SK-N-SH (cell line): ENCODE data around the gene SLC1A2. TPM values are rescaled to one million over a fixed set of nuclear protein-coding genes. Genes with fewer than 3 reads are reported as not detected.

Source experiments
- CTCF ChIA-PET: fragments of 300-600, 350-600 bp; formaldehyde crosslinking; extraction: SDS; loops from one replicate; lab custom pipeline; 2021; lab: Yijun Ruan, JAX
- POLR2A ChIA-PET: fragments of 350-600 bp; sonication (Branson Sonifier 250); formaldehyde crosslinking; extraction: SDS; loops from one replicate; lab custom pipeline; 2020; ENCODE audit warnings: antibody characterized with exemption, inconsistent platforms; lab: Yijun Ruan, JAX
- DNase-seq: peaks from one replicate; pipeline ENCODE4 v3.0.0; 2012
- H2AFZ ChIP-seq: fragments of 200-600 bp; sonication (generic); 2 replicates; pipeline ENCODE4 v1.8.1; 2016; ENCODE audit warnings: antibody characterized with exemption, mild to moderate bottlenecking, low read depth
- H3F3A ChIP-seq: fragments of 200-600 bp; sonication (generic); replicated peaks from 2 replicates; pipeline ENCODE3; 2016; ENCODE audit warnings: antibody characterized with exemption, mild to moderate bottlenecking; ENCODE audit not compliant: insufficient read depth
- H3K27ac ChIP-seq, 2 experiments: fragments of 200-500 bp in 1 of 2; fragments of 200-600 bp in 1 of 2; sonication (Bioruptor generic) in 1 of 2; sonication (generic), shearing (Covaris generic) in 1 of 2; 2 replicates each; pipeline versions ENCODE4 v1.5.1 to v1.6.1; 2014 to 2016; ENCODE audit warnings: low read depth in 2 of 2, inconsistent platforms in 1 of 2, low read length in 1 of 2, mild to moderate bottlenecking in 1 of 2, mixed read lengths in 1 of 2
- H3K27me3 ChIP-seq: fragments of 200-600 bp; sonication (generic), shearing (Covaris generic); 2 replicates; pipeline ENCODE4 v1.6.1; 2016; ENCODE audit warnings: mixed run types; ENCODE audit not compliant: insufficient read depth
- H3K36me3 ChIP-seq, 2 experiments: fragments of 200-500 bp in 1 of 2; fragments of 200-600 bp in 1 of 2; sonication (Bioruptor generic) in 1 of 2; sonication (generic) in 1 of 2; replicated peaks in 1 of 2; 2 replicates each; pipeline versions ENCODE3 to v1.5.1; 2014 to 2016; ENCODE audit warnings: low read length in 1 of 2, mild to moderate bottlenecking in 1 of 2; ENCODE audit not compliant: insufficient read depth in 2 of 2, control insufficient read depth in 1 of 2
- H3K4me1 ChIP-seq, 2 experiments: fragments of 200-500 bp in 1 of 2; fragments of 200-600 bp in 1 of 2; sonication (Bioruptor generic) in 1 of 2; sonication (generic), shearing (Covaris generic) in 1 of 2; 2 replicates each; pipeline versions ENCODE4 v1.5.1 to v1.6.1; 2014 to 2016; ENCODE audit warnings: low read depth in 1 of 2, low read length in 1 of 2, mixed run types in 1 of 2; ENCODE audit not compliant: insufficient read depth in 2 of 2, control insufficient read depth in 1 of 2
- H3K4me2 ChIP-seq: fragments of 200-600 bp; sonication (generic), shearing (Covaris generic); 2 replicates; pipeline ENCODE4 v1.6.1; 2017; ENCODE audit warnings: mixed run types
- H3K4me3 ChIP-seq, 2 experiments: fragments of 200-500 bp in 1 of 2; fragments of 200-600 bp in 1 of 2; sonication (Bioruptor generic) in 1 of 2; sonication (generic), shearing (Covaris generic) in 1 of 2; 2 replicates each; pipeline versions ENCODE4 v1.5.1 to v1.8.1; 2014 to 2016; ENCODE audit warnings: low read depth in 2 of 2, inconsistent platforms in 1 of 2, low read length in 1 of 2, mild to moderate bottlenecking in 1 of 2, mixed read lengths in 1 of 2, moderate library complexity in 1 of 2
- H3K79me2 ChIP-seq: fragments of 200-600 bp; sonication (generic); 2 replicates; pipeline ENCODE4 v1.8.1; 2017; ENCODE audit warnings: mild to moderate bottlenecking; ENCODE audit not compliant: insufficient read depth
- H3K9ac ChIP-seq: fragments of 200-600 bp; sonication (generic); 2 replicates; pipeline ENCODE4 v1.6.1; 2017; ENCODE audit warnings: mixed run types
- H3K9me2 ChIP-seq: fragments of 200-600 bp; sonication (generic); 2 replicates; pipeline ENCODE4 v1.6.1; 2017; ENCODE audit warnings: mixed run types
- H3K9me3 ChIP-seq: fragments of 200-600 bp; sonication (generic); 2 replicates; pipeline ENCODE4 v1.6.1; 2017; ENCODE audit warnings: mixed run types, mild to moderate bottlenecking, moderate library complexity
- H4K20me1 ChIP-seq: fragments of 200-600 bp; sonication (generic); 2 replicates; pipeline ENCODE4 v1.6.1; 2017; ENCODE audit warnings: mild to moderate bottlenecking, mixed run types; ENCODE audit not compliant: insufficient read depth
- CHD2 ChIP-seq: fragments of 150-350 bp; IDR thresholded peaks from 2 replicates; pipeline ENCODE4 v1.6.1; 2018; ENCODE audit warnings: low read length; ENCODE audit not compliant: partially characterized antibody
- ELF1 ChIP-seq: IDR thresholded peaks from 2 replicates; pipeline ENCODE4 v1.4.0; 2012
- EP300 ChIP-seq, 2 experiments: IDR thresholded peaks; 2 replicates each; pipeline versions ENCODE4 v1.4.0 to v1.6.1; 2012; ENCODE audit warnings: borderline replicate concordance in 1 of 2, low read depth in 1 of 2, low read length in 1 of 2
- EZH2phosphoT487 ChIP-seq: fragments of 200-600 bp; sonication (generic); IDR thresholded peaks from 2 replicates; pipeline ENCODE4 v1.6.1; 2017; ENCODE audit warnings: low read depth, mixed run types, mild to moderate bottlenecking, antibody characterized with exemption, moderate library complexity, borderline replicate concordance
- FOSL2 ChIP-seq: IDR thresholded peaks from 2 replicates; pipeline ENCODE4 v1.4.0; 2012; ENCODE audit warnings: low read depth, mild to moderate bottlenecking, moderate library complexity, borderline replicate concordance
- GATA2 ChIP-seq: sonication (generic); formaldehyde crosslinking; IDR thresholded peaks from 2 replicates; pipeline ENCODE4 v1.5.0; 2020; ENCODE audit warnings: mild to moderate bottlenecking, missing genetic modification reagents
- JUND ChIP-seq: IDR thresholded peaks from 2 replicates; pipeline ENCODE4 v1.4.0; 2012
- NFIC ChIP-seq: IDR thresholded peaks from 2 replicates; pipeline ENCODE4 v1.4.0; 2012; ENCODE audit warnings: borderline replicate concordance
- NRF1 ChIP-seq: IDR thresholded peaks from 2 replicates; pipeline ENCODE4 v1.6.1; 2012; ENCODE audit warnings: low read depth, mild to moderate bottlenecking, low read length
- POLR2AphosphoS5 ChIP-seq: IDR thresholded peaks from 2 replicates; pipeline ENCODE4 v1.6.1; 2012; ENCODE audit warnings: low read depth, low read length
- RAD21 ChIP-seq: IDR thresholded peaks from 2 replicates; pipeline ENCODE4 v1.6.1; 2012; ENCODE audit warnings: mild to moderate bottlenecking, low read length
- RCOR1 ChIP-seq: fragments of 150-350 bp; IDR thresholded peaks from 2 replicates; pipeline ENCODE4 v1.6.1; 2017; ENCODE audit warnings: antibody characterized with exemption, low read length
- RFX5 ChIP-seq: IDR thresholded peaks from 2 replicates; pipeline ENCODE4 v1.6.1; 2012; ENCODE audit warnings: mild to moderate bottlenecking, improper control_type of control experiment, low read length
- RXRA ChIP-seq: IDR thresholded peaks from 2 replicates; pipeline ENCODE4 v1.4.0; 2012; ENCODE audit warnings: low read depth, mild to moderate bottlenecking, borderline replicate concordance
- SIN3A ChIP-seq: IDR thresholded peaks from 2 replicates; pipeline ENCODE4 v1.6.1; 2012; ENCODE audit warnings: low read depth, mild to moderate bottlenecking, low read length, moderate library complexity, borderline replicate concordance
- SMC3 ChIP-seq: IDR thresholded peaks from 2 replicates; pipeline ENCODE4 v1.6.1; 2012; ENCODE audit warnings: low read depth, low read length, improper control_type of control experiment
- TAF1 ChIP-seq: IDR thresholded peaks from 2 replicates; pipeline ENCODE4 v1.6.1; 2012; ENCODE audit warnings: low read depth, mild to moderate bottlenecking, low read length, moderate library complexity, borderline replicate concordance
- TCF12 ChIP-seq: IDR thresholded peaks from 2 replicates; pipeline ENCODE4 v1.4.0; 2012
- YY1 ChIP-seq: IDR thresholded peaks from 2 replicates; pipeline ENCODE4 v1.4.0; 2012; ENCODE audit warnings: low read depth, mild to moderate bottlenecking
- WGBS: methylation state at CpG from one replicate; pipeline ENCODE4 v1.1.6; 2017; ENCODE audit warnings: low lambda C conversion rate; 5-methylcytosine and 5-hydroxymethylcytosine counted together
- polyA plus RNA-seq, 3 experiments: library from polyadenylated mRNA; depleted of rRNA; stranded (reverse); fragments of >200 nt; gene quantifications; 2 replicates each; pipeline ENCODE4 v1.2.3, GENCODE V29; 2012
- TF ChIP-seq, protein P1 (sequence below): IDR thresholded peaks from 2 replicates; pipeline ENCODE4 v1.4.0; 2012; ENCODE audit warnings: low read depth, borderline replicate concordance
- TF ChIP-seq, protein P2 (sequence below): IDR thresholded peaks from 2 replicates; pipeline ENCODE4 v1.4.0; 2012; ENCODE audit warnings: low read depth, borderline replicate concordance
- TF ChIP-seq, protein P3 (sequence below): IDR thresholded peaks from 2 replicates; pipeline ENCODE4 v1.4.0; 2012; ENCODE audit warnings: low read depth
- TF ChIP-seq, protein P4 (sequence below): fragments of 150-350 bp; IDR thresholded peaks from 2 replicates; pipeline ENCODE4 v1.6.1; 2016; ENCODE audit warnings: mild to moderate bottlenecking, low read depth, low read length
- TF ChIP-seq, protein P5 (sequence below): IDR thresholded peaks from 2 replicates; pipeline ENCODE4 v1.6.1; 2012; ENCODE audit warnings: mild to moderate bottlenecking, low read depth, low read length, moderate library complexity

The SLC1A2 gene
- polyA plus RNA-seq, 1 of the 3 experiments (the other 2 are of a cell fraction): under 0.01 TPM

DNA sequence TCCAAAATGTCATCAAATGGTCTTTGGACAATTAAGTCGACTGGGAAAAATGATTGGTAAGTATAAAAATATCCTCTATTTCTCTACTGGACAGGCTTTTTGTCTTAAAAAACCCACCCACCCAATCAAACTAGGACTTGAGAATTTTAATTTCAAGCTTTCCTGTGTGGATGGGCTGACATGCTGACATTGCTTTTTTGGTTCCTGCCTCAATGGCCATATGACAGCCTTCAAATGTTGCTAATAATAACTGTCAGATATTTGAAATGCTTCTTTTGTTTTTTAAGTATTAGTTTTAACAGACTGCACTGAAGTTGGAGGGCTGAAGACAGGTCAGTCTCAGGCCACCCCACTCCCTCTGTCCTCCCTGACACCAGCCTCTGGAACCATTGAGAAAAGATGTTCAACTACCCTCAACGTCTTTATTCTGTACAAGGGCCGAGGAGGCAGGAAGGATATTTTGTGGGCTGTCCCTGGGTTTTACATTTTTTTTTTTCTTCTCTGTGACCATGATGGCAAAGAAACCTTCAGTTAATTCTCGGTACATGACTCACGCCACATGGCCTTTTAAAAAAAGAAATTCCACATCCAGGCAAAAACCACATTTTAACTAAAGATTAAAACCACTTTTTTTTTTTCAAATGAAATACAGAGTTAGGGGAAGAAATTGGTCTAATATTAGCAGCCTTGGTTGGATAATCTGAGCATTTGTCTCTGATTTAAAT lies 130.4 kb downstream of the SLC1A2 start:
- ChIA-PET CTCF (interaction anchor here (1.0 to 3.0 kb wide), 2 partner anchors 16 to 17 kb away, joined by 5 to 8 read pairs; no protein-coding TSS in a partner anchor), POLR2A (no interaction called here)
- Histone ChIP-seq H3K4me1 (peaks cover 0 to 22% of the 10 kb centered on the region in 2 experiments; a peak in 3 of 4 replicates), H3K79me2 (no peaks in the 10 kb centered on the region), H2AFZ (peak overlapping the region; percentile 91), H3K4me2 (peak overlapping the region; percentile 59; the same call in 1 of the 2 replicates), H3K9me3 (no peaks in the 10 kb centered on the region), H3K4me3 (0 out of 4 replicates have a peak overlapping the region, but pooled peaks of 1 of the 2 experiments have one; percentile 2), H3F3A (peaks cover 21% of the 10 kb centered on the region), H3K27me3 (no peaks in the 10 kb centered on the region), H3K36me3 (no peaks in the 10 kb centered on the region), H3K27ac (peak overlapping the region; percentile 77 to 94; a peak in 3 of 4 replicates), H3K9ac (peak overlapping the region; percentile 69; the same call in 1 of the 2 replicates), H4K20me1 (no peaks in the 10 kb centered on the region), H3K9me2 (no peaks in the 10 kb centered on the region)
- no peak for DNase-seq
- WGBS: 37% methylated on average over 5 of the region's 5 CpGs
- TF ChIP-seq, protein P1, sequence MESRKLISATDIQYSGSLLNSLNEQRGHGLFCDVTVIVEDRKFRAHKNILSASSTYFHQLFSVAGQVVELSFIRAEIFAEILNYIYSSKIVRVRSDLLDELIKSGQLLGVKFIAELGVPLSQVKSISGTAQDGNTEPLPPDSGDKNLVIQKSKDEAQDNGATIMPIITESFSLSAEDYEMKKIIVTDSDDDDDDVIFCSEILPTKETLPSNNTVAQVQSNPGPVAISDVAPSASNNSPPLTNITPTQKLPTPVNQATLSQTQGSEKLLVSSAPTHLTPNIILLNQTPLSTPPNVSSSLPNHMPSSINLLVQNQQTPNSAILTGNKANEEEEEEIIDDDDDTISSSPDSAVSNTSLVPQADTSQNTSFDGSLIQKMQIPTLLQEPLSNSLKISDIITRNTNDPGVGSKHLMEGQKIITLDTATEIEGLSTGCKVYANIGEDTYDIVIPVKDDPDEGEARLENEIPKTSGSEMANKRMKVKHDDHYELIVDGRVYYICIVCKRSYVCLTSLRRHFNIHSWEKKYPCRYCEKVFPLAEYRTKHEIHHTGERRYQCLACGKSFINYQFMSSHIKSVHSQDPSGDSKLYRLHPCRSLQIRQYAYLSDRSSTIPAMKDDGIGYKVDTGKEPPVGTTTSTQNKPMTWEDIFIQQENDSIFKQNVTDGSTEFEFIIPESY: no peak
- no peak for TF ChIP-seq EZH2phosphoT487
- TF ChIP-seq, protein P2, sequence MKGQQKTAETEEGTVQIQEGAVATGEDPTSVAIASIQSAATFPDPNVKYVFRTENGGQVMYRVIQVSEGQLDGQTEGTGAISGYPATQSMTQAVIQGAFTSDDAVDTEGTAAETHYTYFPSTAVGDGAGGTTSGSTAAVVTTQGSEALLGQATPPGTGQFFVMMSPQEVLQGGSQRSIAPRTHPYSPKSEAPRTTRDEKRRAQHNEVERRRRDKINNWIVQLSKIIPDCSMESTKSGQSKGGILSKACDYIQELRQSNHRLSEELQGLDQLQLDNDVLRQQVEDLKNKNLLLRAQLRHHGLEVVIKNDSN: peak; percentile 30; the same call in 1 of the 2 replicates
- peak; percentile 59; the same call in 1 of the 2 replicates for TF ChIP-seq NFIC
- TF ChIP-seq, protein P3, sequence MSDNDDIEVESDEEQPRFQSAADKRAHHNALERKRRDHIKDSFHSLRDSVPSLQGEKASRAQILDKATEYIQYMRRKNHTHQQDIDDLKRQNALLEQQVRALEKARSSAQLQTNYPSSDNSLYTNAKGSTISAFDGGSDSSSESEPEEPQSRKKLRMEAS: peak; percentile 89
- peak; percentile 90 for TF ChIP-seq FOSL2
- TF ChIP-seq, protein P4, sequence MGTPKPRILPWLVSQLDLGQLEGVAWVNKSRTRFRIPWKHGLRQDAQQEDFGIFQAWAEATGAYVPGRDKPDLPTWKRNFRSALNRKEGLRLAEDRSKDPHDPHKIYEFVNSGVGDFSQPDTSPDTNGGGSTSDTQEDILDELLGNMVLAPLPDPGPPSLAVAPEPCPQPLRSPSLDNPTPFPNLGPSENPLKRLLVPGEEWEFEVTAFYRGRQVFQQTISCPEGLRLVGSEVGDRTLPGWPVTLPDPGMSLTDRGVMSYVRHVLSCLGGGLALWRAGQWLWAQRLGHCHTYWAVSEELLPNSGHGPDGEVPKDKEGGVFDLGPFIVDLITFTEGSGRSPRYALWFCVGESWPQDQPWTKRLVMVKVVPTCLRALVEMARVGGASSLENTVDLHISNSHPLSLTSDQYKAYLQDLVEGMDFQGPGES: no peak
- TF ChIP-seq SIN3A: no peak
- TF ChIP-seq GATA2: no peak
- TF ChIP-seq RCOR1: no peak
- TF ChIP-seq RFX5: no peak
- peak; percentile 51; the same call in 1 of the 2 replicates for TF ChIP-seq POLR2AphosphoS5
- peak in 1 of 2 experiments; percentile 85; a peak in 2 of 4 replicates for TF ChIP-seq EP300 (IDR thresholded peaks at IDR 0.05; ENCODE audit: borderline replicate concordance in 1 of 2, low read depth in 1 of 2, low read length in 1 of 2)
- TF ChIP-seq CHD2: no peak
- TF ChIP-seq ELF1: no peak
- no peak for TF ChIP-seq RAD21
- TF ChIP-seq NRF1: no peak
- TF ChIP-seq, protein P5, sequence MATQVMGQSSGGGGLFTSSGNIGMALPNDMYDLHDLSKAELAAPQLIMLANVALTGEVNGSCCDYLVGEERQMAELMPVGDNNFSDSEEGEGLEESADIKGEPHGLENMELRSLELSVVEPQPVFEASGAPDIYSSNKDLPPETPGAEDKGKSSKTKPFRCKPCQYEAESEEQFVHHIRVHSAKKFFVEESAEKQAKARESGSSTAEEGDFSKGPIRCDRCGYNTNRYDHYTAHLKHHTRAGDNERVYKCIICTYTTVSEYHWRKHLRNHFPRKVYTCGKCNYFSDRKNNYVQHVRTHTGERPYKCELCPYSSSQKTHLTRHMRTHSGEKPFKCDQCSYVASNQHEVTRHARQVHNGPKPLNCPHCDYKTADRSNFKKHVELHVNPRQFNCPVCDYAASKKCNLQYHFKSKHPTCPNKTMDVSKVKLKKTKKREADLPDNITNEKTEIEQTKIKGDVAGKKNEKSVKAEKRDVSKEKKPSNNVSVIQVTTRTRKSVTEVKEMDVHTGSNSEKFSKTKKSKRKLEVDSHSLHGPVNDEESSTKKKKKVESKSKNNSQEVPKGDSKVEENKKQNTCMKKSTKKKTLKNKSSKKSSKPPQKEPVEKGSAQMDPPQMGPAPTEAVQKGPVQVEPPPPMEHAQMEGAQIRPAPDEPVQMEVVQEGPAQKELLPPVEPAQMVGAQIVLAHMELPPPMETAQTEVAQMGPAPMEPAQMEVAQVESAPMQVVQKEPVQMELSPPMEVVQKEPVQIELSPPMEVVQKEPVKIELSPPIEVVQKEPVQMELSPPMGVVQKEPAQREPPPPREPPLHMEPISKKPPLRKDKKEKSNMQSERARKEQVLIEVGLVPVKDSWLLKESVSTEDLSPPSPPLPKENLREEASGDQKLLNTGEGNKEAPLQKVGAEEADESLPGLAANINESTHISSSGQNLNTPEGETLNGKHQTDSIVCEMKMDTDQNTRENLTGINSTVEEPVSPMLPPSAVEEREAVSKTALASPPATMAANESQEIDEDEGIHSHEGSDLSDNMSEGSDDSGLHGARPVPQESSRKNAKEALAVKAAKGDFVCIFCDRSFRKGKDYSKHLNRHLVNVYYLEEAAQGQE: no peak
- no peak for TF ChIP-seq SMC3
- peak; percentile 91 for TF ChIP-seq TCF12
- TF ChIP-seq JUND: peak; percentile 92
- 0 out of 2 replicates have a peak, but pooled peaks have one; percentile 48 for TF ChIP-seq TAF1
- TF ChIP-seq YY1: peak; percentile 57; the same call in 1 of the 2 replicates
- peak; percentile 61; the same call in 1 of the 2 replicates for TF ChIP-seq RXRA
